K562 (cell line): ENCODE data around the gene HDHD2. TPM values are rescaled to one million over a fixed set of nuclear protein-coding genes. Genes with fewer than 3 reads are reported as not detected.
A peak's percentile ranks its signal among the peaks of the same experiment; 100 is the strongest.

Experiments used
- CBX3 ChIP-seq, 2 experiments: IDR thresholded peaks; 1 replicate in 1 of 2; 2 replicates in 1 of 2; pipeline ENCODE4 v1.6.1; 2012; ENCODE audit warnings: inconsistent platforms in 2 of 2, low read length in 2 of 2, borderline replicate concordance in 1 of 2, control low read depth in 1 of 2
- HMGN3 ChIP-seq: IDR thresholded peaks from 2 replicates; pipeline ENCODE4 v1.6.1; 2011; ENCODE audit warnings: borderline replicate concordance, low read depth, mild to moderate bottlenecking, mixed read lengths, low read length; ENCODE audit not compliant: insufficient read length; ENCODE audit errors: extremely low read depth
- MEIS2 ChIP-seq: fragments of 450-650 bp; IDR thresholded peaks from 2 replicates; pipeline ENCODE4 v1.6.1; 2014; ENCODE audit warnings: mild to moderate bottlenecking; ENCODE audit not compliant: partially characterized antibody
- NRF1 ChIP-seq, 2 experiments: fragments of 450-650 bp; IDR thresholded peaks in 1 of 2; conservative IDR thresholded peaks in 1 of 2; 2 replicates each; pipeline ENCODE4 v1.6.1; 2014; ENCODE audit warnings: mild to moderate bottlenecking in 2 of 2
- POLR2AphosphoS5 ChIP-seq: IDR thresholded peaks from 2 replicates; pipeline ENCODE4 v1.6.1; 2011; ENCODE audit warnings: mild to moderate bottlenecking, low read depth, low read length, moderate library complexity; ENCODE audit not compliant: control insufficient read depth, insufficient read depth
- RB1 ChIP-seq: fragments of 450-650 bp; IDR thresholded peaks from 2 replicates; pipeline ENCODE4 v1.6.1; 2017; ENCODE audit warnings: low read depth, mild to moderate bottlenecking
- RFX1 ChIP-seq: fragments of 450-650 bp; IDR thresholded peaks from 2 replicates; pipeline ENCODE4 v1.6.1; 2016; ENCODE audit warnings: mild to moderate bottlenecking, moderate library complexity
- SIN3B ChIP-seq: fragments of 450-650 bp; IDR thresholded peaks from 2 replicates; pipeline ENCODE4 v1.6.1; 2017; ENCODE audit warnings: low read depth, mild to moderate bottlenecking, moderate library complexity
- SMAD2 ChIP-seq: fragments of 150-350 bp; IDR thresholded peaks from 2 replicates; pipeline ENCODE4 v1.6.1; 2014; ENCODE audit warnings: low read depth, mild to moderate bottlenecking, low read length
- SUPT5H ChIP-seq: fragments of 450-650 bp; IDR thresholded peaks from 2 replicates; pipeline ENCODE4 v1.6.1; 2016
- TAF1 ChIP-seq: IDR thresholded peaks from 2 replicates; pipeline ENCODE4 v1.6.1; 2011; ENCODE audit warnings: mild to moderate bottlenecking, low read length, moderate library complexity; ENCODE audit not compliant: insufficient read depth, control insufficient read depth, severe bottlenecking; ENCODE audit errors: extremely low read depth
- TAL1 ChIP-seq: fragments of 450-650 bp; IDR thresholded peaks from 2 replicates; pipeline ENCODE4 v1.6.1; 2016; ENCODE audit warnings: mild to moderate bottlenecking
- TBP ChIP-seq: optimal IDR thresholded peaks from 2 replicates; pipeline ENCODE3; 2011; ENCODE audit warnings: low read depth, low read length, improper control_type of control experiment
- ZBTB7A ChIP-seq: IDR thresholded peaks from 2 replicates; pipeline ENCODE4 v1.6.1; 2011; ENCODE audit warnings: low read depth, mild to moderate bottlenecking, low read length, moderate library complexity, borderline replicate concordance; ENCODE audit not compliant: control insufficient read depth
- ZFP36 ChIP-seq: fragments of 150-350 bp; IDR thresholded peaks from 2 replicates; pipeline ENCODE4 v1.6.1; 2018; ENCODE audit warnings: low read length, low read depth; ENCODE audit not compliant: partially characterized antibody
- ZNF408 ChIP-seq: fragments of 250-450 bp; sonication (Bioruptor Pico); IDR thresholded peaks from 2 replicates; pipeline ENCODE4 v1.4.0; 2020; ENCODE audit warnings: low read depth, mild to moderate bottlenecking, moderate library complexity
- polyA plus RNA-seq, 8 experiments: library from polyadenylated mRNA; depleted of rRNA in 4 of 8; stranded (reverse) in 5 of 8; unstranded in 3 of 8; fragments of >200 nt; fragmentation: Nextera tagmentation in 2 of 8; fragmentation: Illumina TruSeq in 1 of 8; extraction: Ambion mirVana in 2 of 8; extraction: Trizol in 1 of 8; gene quantifications; 2 replicates each; pipeline versions ENCODE4 v1.2.1 to v1.2.3, GENCODE V29; 2011 to 2014; ENCODE audit warnings: inconsistent platforms in 1 of 8, missing spikeins in 1 of 8
- total RNA-seq, 7 experiments: library from RNA; depleted of rRNA in 6 of 7; stranded (reverse); fragments of >200 nt in 6 of 7; fragmentation: Illumina TruSeq in 2 of 7; extraction: Trizol in 2 of 7; gene quantifications; 2 replicates each; pipeline versions ENCODE4 v1.2.1 to v1.2.3, GENCODE V29; 2011 to 2021; ENCODE audit warnings: low replicate concordance in 1 of 7
- TF ChIP-seq, protein P1 (sequence below): sonication (generic); formaldehyde crosslinking; IDR thresholded peaks from 2 replicates; pipeline ENCODE4 v1.8.1; 2023; ENCODE audit warnings: missing genetic modification reagents, mild to moderate bottlenecking, borderline replicate concordance
- TF ChIP-seq, protein P2 (sequence below): fragments of 450-650 bp; IDR thresholded peaks from 2 replicates; pipeline ENCODE4 v1.6.1; 2016; ENCODE audit warnings: antibody characterized with exemption
- TF ChIP-seq, protein P3 (sequence below): sonication (generic); formaldehyde crosslinking; IDR thresholded peaks from 2 replicates; pipeline ENCODE4 v1.9.0; 2022; ENCODE audit warnings: mild to moderate bottlenecking, missing genetic modification reagents

The HDHD2 gene
- total and polyA plus RNA-seq, 9 of the 15 experiments (the other 6 are each of a cell fraction or from before 2014, with no cell fraction given): 6.8 to 25.2 (median 21.5) TPM

DNA sequence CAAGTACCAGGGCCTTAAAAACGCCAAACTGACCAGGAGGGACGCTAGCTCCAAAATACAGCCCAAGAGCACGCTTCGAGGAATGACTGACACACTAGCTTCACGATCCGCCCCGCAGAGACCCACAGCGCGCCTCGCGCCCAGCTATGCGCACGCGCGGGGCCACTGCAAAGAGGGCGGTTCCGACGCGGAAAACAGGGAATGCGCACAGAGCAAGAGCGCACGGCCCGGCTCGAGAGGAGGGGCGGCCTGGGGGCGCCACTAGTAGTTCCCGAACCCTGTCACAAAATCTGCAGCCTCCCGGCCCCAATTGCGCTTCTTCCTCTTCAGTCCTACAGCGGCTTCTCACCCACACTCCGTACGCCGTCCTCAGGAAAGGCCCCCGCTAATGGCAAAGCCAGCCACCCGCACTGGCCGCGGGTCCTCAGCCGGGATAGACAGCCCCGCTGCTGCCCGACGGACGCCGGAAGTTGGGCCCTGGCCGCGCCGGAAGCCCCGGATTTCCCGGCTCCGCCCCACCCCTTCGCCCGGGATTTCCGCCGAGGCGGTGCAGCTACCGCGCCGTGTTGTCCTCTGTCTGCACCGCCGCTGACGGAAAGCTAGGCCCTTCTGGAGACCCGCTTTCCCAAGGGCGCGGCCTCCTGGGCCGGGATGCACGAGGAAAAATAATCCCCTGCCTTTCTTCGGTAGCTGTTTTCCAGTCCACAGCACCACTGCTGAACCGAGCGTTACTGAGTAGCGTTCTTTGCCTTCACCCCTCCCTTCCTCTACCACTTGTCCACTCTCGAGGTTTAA, at the start of gene HDHD2 (continued):
- TF ChIP-seq, protein P1, sequence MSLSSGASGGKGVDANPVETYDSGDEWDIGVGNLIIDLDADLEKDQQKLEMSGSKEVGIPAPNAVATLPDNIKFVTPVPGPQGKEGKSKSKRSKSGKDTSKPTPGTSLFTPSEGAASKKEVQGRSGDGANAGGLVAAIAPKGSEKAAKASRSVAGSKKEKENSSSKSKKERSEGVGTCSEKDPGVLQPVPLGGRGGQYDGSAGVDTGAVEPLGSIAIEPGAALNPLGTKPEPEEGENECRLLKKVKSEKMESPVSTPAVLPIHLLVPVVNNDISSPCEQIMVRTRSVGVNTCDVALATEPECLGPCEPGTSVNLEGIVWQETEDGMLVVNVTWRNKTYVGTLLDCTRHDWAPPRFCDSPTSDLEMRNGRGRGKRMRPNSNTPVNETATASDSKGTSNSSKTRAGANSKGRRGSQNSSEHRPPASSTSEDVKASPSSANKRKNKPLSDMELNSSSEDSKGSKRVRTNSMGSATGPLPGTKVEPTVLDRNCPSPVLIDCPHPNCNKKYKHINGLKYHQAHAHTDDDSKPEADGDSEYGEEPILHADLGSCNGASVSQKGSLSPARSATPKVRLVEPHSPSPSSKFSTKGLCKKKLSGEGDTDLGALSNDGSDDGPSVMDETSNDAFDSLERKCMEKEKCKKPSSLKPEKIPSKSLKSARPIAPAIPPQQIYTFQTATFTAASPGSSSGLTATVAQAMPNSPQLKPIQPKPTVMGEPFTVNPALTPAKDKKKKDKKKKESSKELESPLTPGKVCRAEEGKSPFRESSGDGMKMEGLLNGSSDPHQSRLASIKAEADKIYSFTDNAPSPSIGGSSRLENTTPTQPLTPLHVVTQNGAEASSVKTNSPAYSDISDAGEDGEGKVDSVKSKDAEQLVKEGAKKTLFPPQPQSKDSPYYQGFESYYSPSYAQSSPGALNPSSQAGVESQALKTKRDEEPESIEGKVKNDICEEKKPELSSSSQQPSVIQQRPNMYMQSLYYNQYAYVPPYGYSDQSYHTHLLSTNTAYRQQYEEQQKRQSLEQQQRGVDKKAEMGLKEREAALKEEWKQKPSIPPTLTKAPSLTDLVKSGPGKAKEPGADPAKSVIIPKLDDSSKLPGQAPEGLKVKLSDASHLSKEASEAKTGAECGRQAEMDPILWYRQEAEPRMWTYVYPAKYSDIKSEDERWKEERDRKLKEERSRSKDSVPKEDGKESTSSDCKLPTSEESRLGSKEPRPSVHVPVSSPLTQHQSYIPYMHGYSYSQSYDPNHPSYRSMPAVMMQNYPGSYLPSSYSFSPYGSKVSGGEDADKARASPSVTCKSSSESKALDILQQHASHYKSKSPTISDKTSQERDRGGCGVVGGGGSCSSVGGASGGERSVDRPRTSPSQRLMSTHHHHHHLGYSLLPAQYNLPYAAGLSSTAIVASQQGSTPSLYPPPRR: no peak
- TF ChIP-seq RB1: peak; percentile 38; the same call in 1 of the 2 replicates
- peak; percentile 73 for TF ChIP-seq TAF1
- TF ChIP-seq, protein P2, sequence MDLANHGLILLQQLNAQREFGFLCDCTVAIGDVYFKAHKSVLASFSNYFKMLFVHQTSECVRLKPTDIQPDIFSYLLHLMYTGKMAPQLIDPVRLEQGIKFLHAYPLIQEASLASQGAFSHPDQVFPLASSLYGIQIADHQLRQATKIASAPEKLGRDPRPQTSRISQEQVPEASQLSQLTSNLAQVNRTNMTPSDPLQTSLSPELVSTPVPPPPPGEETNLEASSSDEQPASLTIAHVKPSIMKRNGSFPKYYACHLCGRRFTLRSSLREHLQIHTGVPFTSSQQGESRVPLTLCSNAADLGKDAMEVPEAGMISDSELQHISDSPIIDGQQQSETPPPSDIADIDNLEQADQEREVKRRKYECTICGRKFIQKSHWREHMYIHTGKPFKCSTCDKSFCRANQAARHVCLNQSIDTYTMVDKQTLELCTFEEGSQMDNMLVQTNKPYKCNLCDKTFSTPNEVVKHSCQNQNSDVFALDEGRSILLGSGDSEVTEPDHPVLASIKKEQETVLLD: peak; percentile 75
- TF ChIP-seq ZBTB7A: peak; percentile 74; the same call in 1 of the 2 replicates
- TF ChIP-seq RFX1: no peak
- no peak for TF ChIP-seq ZFP36
- TF ChIP-seq HMGN3: no peak
- TF ChIP-seq CBX3 (IDR thresholded peaks at IDR 0.05; ENCODE audit: borderline replicate concordance in 1 of 2, low read length in 2 of 2): no peak
- peak; percentile 23; the same call in 1 of the 2 replicates for TF ChIP-seq SIN3B
- peak; percentile 86 for TF ChIP-seq SUPT5H
- TF ChIP-seq SMAD2: no peak
- TF ChIP-seq MEIS2: peak; percentile 59
- peak; percentile 26 for TF ChIP-seq TBP
- TF ChIP-seq ZNF408: no peak
- TF ChIP-seq, protein P3, sequence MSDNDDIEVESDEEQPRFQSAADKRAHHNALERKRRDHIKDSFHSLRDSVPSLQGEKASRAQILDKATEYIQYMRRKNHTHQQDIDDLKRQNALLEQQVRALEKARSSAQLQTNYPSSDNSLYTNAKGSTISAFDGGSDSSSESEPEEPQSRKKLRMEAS: peak; percentile 53; the same call in 1 of the 2 replicates
- TF ChIP-seq NRF1 (conservative IDR thresholded peaks at IDR 0.05 in 1 of 2, IDR thresholded peaks at IDR 0.05 in 1 of 2): peak; percentile 92 to 94
- no peak for TF ChIP-seq TAL1
- TF ChIP-seq POLR2AphosphoS5: peak; percentile 52; the same call in 1 of the 2 replicates
